Neuronal stem cell (in vitro differentiated cells): ENCODE results near the gene HIP1R.

ENCODE experiments used
- DNase-seq: peaks from one replicate; pipeline ENCODE4 v3.0.0-alpha.2; 2013; ENCODE audit warnings: low spot score
- H2AFZ ChIP-seq: one replicate; pipeline ENCODE4 v1.6.1; 2013; ENCODE audit warnings: mild to moderate bottlenecking, low read length, inconsistent platforms
- H2AK5ac ChIP-seq: 2 replicates; pipeline ENCODE4 v1.6.1; 2013; ENCODE audit warnings: low read depth, mild to moderate bottlenecking, inconsistent platforms, low read length, moderate library complexity, mixed read lengths
- H2BK120ac ChIP-seq: 2 replicates; pipeline ENCODE4 v1.6.1; 2013; ENCODE audit warnings: low read depth, mild to moderate bottlenecking, inconsistent platforms, low read length, moderate library complexity, mixed read lengths
- H2BK12ac ChIP-seq: one replicate; pipeline ENCODE4 v1.6.1; 2013; ENCODE audit warnings: low read length, inconsistent platforms
- H2BK15ac ChIP-seq: 2 replicates; pipeline ENCODE4 v1.6.1; 2013; ENCODE audit warnings: mild to moderate bottlenecking, low read length, inconsistent platforms, mixed read lengths
- H2BK5ac ChIP-seq: one replicate; pipeline ENCODE4 v1.6.1; 2013; ENCODE audit warnings: inconsistent platforms, mild to moderate bottlenecking, low read length, moderate library complexity
- H3K14ac ChIP-seq: one replicate; pipeline ENCODE4 v1.6.1; 2013; ENCODE audit warnings: low read length, inconsistent platforms
- H3K18ac ChIP-seq: 2 replicates; pipeline ENCODE4 v1.6.1; 2013; ENCODE audit warnings: low read length, inconsistent platforms
- H3K23ac ChIP-seq: 2 replicates; pipeline ENCODE4 v1.6.1; 2013; ENCODE audit warnings: low read depth, mild to moderate bottlenecking, mixed read lengths, low read length, inconsistent platforms; ENCODE audit not compliant: poor library complexity
- H3K27ac ChIP-seq: replicated peaks from 3 replicates; pipeline ENCODE4 v1.5.1; 2013; ENCODE audit warnings: low read length, inconsistent platforms
- H3K27me3 ChIP-seq, 3 experiments: 2 replicates each; pipeline ENCODE4 v1.6.1; 2013; ENCODE audit warnings: low read length in 3 of 3, mild to moderate bottlenecking in 2 of 3, inconsistent platforms in 1 of 3, low read depth in 1 of 3, mixed read lengths in 1 of 3, moderate library complexity in 1 of 3; ENCODE audit not compliant: control insufficient read depth in 3 of 3, insufficient read depth in 3 of 3
- H3K36me3 ChIP-seq, 2 donors: replicated peaks in 1 of 2; 2 replicates each; pipeline ENCODE4 v1.6.1; 2013; ENCODE audit warnings: low read length in 2 of 2; ENCODE audit not compliant: control insufficient read depth in 2 of 2, insufficient read depth in 2 of 2
- H3K4ac ChIP-seq: 2 replicates; pipeline ENCODE4 v1.6.1; 2013; ENCODE audit warnings: inconsistent platforms, mild to moderate bottlenecking, low read length, moderate library complexity
- H3K4me1 ChIP-seq, 2 donors: 1 replicate in 1 of 2; 2 replicates in 1 of 2; pipeline ENCODE4 v1.6.1; 2013; ENCODE audit warnings: low read length in 2 of 2, low read depth in 1 of 2; ENCODE audit not compliant: control insufficient read depth in 2 of 2, insufficient read depth in 1 of 2
- H3K4me2 ChIP-seq: one replicate; pipeline ENCODE4 v1.6.1; 2013; ENCODE audit warnings: mild to moderate bottlenecking, low read length, inconsistent platforms; ENCODE audit not compliant: insufficient read depth, poor library complexity, severe bottlenecking
- H3K4me3 ChIP-seq, 2 donors: 2 replicates each; pipeline ENCODE4 v1.5.1; 2013; ENCODE audit warnings: low read length in 2 of 2, mild to moderate bottlenecking in 2 of 2, inconsistent platforms in 1 of 2, moderate library complexity in 1 of 2
- H3K79me1 ChIP-seq: one replicate; pipeline ENCODE4 v1.6.1; 2013; ENCODE audit warnings: low read depth, mild to moderate bottlenecking, inconsistent platforms, low read length, moderate library complexity
- H3K9ac ChIP-seq: one replicate; pipeline ENCODE4 v1.6.1; 2013; ENCODE audit warnings: mild to moderate bottlenecking, low read depth, low read length, inconsistent platforms; ENCODE audit not compliant: poor library complexity
- H3K9me3 ChIP-seq, 2 donors: replicated peaks in 1 of 2; 2 replicates each; pipeline versions ENCODE3 to v1.6.1; 2013; ENCODE audit warnings: low read length in 2 of 2, mild to moderate bottlenecking in 2 of 2, inconsistent platforms in 1 of 2, low read depth in 1 of 2, mixed read lengths in 1 of 2, moderate library complexity in 1 of 2; ENCODE audit not compliant: control insufficient read depth in 2 of 2, insufficient read depth in 1 of 2
- H4K8ac ChIP-seq: one replicate; pipeline ENCODE4 v1.6.1; 2013; ENCODE audit warnings: low read depth, mild to moderate bottlenecking, inconsistent platforms, low read length, moderate library complexity
- H4K91ac ChIP-seq: one replicate; pipeline ENCODE4 v1.6.1; 2013; ENCODE audit warnings: low read length, low read depth, mild to moderate bottlenecking, inconsistent platforms; ENCODE audit not compliant: poor library complexity
- WGBS, 2 donors: extraction: QIAGEN DNeasy Blood & Tissue Kit; methylation state at CpG; one replicate each; pipeline ENCODE4 v1.1.7; 2013; ENCODE audit warnings: missing lambda C conversion rate in 2 of 2, mixed read lengths in 1 of 2; ENCODE audit not compliant: insufficient read length in 2 of 2, insufficient replicate concordance in 1 of 2; ENCODE audit errors: extremely low coverage in 2 of 2; 5-methylcytosine and 5-hydroxymethylcytosine counted together

HIP1R gene

GRCh38 chr12:122789637-122790036, 45.6 kb upstream of the HIP1R start:
- no peak overlapping the region for H4K91ac ChIP-seq
- no peaks in the 10 kb centered on the region for H3K79me1 ChIP-seq
- no peak overlapping the region for H3K23ac ChIP-seq
- no peak overlapping the region for H3K14ac ChIP-seq
- H2BK12ac ChIP-seq: no peak overlapping the region
- H2AK5ac ChIP-seq: no peak overlapping the region
- no peak overlapping the region for H2AFZ ChIP-seq
- H2BK5ac ChIP-seq: no peak overlapping the region
- no peaks in the 10 kb centered on the region for H3K9me3 ChIP-seq
- H3K4me2 ChIP-seq: no peak overlapping the region
- H3K4me3 ChIP-seq: no peak overlapping the region
- H3K27ac ChIP-seq: no peak overlapping the region
- DNase-seq: no peak
- no peak overlapping the region for H4K8ac ChIP-seq
- no peak overlapping the region for H3K18ac ChIP-seq
- no peaks in the 10 kb centered on the region for H3K27me3 ChIP-seq
- no peak overlapping the region for H3K9ac ChIP-seq
- WGBS, 2 donors: no CpG with 5 or more reads among the region's 5 CpGs
- H2BK15ac ChIP-seq: no peak overlapping the region
- H3K4ac ChIP-seq: no peak overlapping the region
- no peaks in the 10 kb centered on the region for H3K36me3 ChIP-seq
- peaks cover 0 to 4% of the 10 kb centered on the region in 2 donors for H3K4me1 ChIP-seq
- H2BK120ac ChIP-seq: no peak overlapping the region

GRCh38 chr12:122790393-122791075, 44.7 kb upstream of the HIP1R start:
- Histone ChIP-seq H3K4me2 (no peak overlapping the region), H2AK5ac (no peak overlapping the region), H3K4ac (no peak overlapping the region), H3K36me3 (no peaks in the 10 kb centered on the region), H3K4me1 (peaks cover 0 to 4% of the 10 kb centered on the region in 2 donors), H3K4me3 (no peak overlapping the region), H3K23ac (no peak overlapping the region), H2BK120ac (no peak overlapping the region), H4K91ac (no peak overlapping the region), H2AFZ (no peak overlapping the region), H3K18ac (no peak overlapping the region), H3K9ac (no peak overlapping the region), H3K14ac (no peak overlapping the region), H4K8ac (no peak overlapping the region), H3K27ac (no peak overlapping the region), H2BK15ac (no peak overlapping the region), H3K9me3 (no peaks in the 10 kb centered on the region), H3K79me1 (no peaks in the 10 kb centered on the region), H2BK5ac (no peak overlapping the region), H2BK12ac (no peak overlapping the region), H3K27me3 (no peaks in the 10 kb centered on the region)
- no peak for DNase-seq
- WGBS, 2 donors: no CpG with 5 or more reads among the region's 5 CpGs

DNA sequence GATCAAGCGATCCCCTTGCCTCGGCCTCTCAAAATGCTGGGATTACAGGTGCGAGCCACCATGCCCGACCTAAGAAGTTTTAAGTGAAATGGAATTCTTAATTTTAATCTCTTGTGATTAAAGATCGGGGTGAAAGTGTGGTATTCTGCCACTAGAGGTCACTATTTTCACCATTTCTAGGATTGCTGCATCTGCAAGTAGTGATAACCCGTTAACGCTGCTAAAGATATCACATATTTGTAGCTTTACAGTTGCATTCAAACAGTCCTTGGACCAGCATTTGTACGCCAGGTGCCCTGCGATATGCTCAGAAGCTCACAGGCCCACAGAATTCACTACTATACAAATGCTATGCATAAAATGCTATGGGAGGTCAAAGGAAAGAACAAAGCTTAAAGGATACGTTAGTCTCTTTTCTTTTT, 41.6 kb upstream of the HIP1R start:
- no peak overlapping the region for H3K4me2 ChIP-seq
- H2BK5ac ChIP-seq: no peak overlapping the region
- H3K36me3 ChIP-seq: no peaks in the 10 kb centered on the region
- H3K9me3 ChIP-seq: no peaks in the 10 kb centered on the region
- H3K4ac ChIP-seq: no peak overlapping the region
- peak overlapping the region; percentile 66 for H2AFZ ChIP-seq
- no peak overlapping the region for H3K14ac ChIP-seq
- H2BK120ac ChIP-seq: no peak overlapping the region
- no peak overlapping the region for H3K23ac ChIP-seq
- H3K18ac ChIP-seq: no peak overlapping the region
- peak; percentile 51 for DNase-seq
- WGBS, 2 donors: no CpG with 5 or more reads among the region's 10 CpGs
- no peak overlapping the region for H2AK5ac ChIP-seq
- H3K9ac ChIP-seq: no peak overlapping the region
- H3K27me3 ChIP-seq: no peaks in the 10 kb centered on the region
- no peaks in the 10 kb centered on the region for H3K79me1 ChIP-seq
- peaks cover 0 to 4% of the 10 kb centered on the region in 2 donors for H3K4me1 ChIP-seq
- no peak overlapping the region for H2BK12ac ChIP-seq
- H3K27ac ChIP-seq: no peak overlapping the region
- H4K91ac ChIP-seq: no peak overlapping the region
- no peak overlapping the region for H3K4me3 ChIP-seq
- H2BK15ac ChIP-seq: no peak overlapping the region
- H4K8ac ChIP-seq: no peak overlapping the region

GRCh38 chr12:122795807-122796206, 39.5 kb upstream of the HIP1R start:
- no peaks in the 10 kb centered on the region for H3K9me3 ChIP-seq
- no peak overlapping the region for H3K18ac ChIP-seq
- H3K4me1 ChIP-seq: peaks cover 0 to under 1% of the 10 kb centered on the region in 2 donors
- no peak overlapping the region for H2BK5ac ChIP-seq
- no peak overlapping the region for H2AFZ ChIP-seq
- H4K91ac ChIP-seq: no peak overlapping the region
- H2BK120ac ChIP-seq: no peak overlapping the region
- H2AK5ac ChIP-seq: no peak overlapping the region
- H3K27me3 ChIP-seq: no peaks in the 10 kb centered on the region
- no peak overlapping the region for H3K9ac ChIP-seq
- no peak overlapping the region for H2BK15ac ChIP-seq
- no peaks in the 10 kb centered on the region for H3K79me1 ChIP-seq
- no peak overlapping the region for H3K4ac ChIP-seq
- H3K36me3 ChIP-seq: no peaks in the 10 kb centered on the region
- H3K14ac ChIP-seq: no peak overlapping the region
- H3K4me3 ChIP-seq: no peak overlapping the region
- no CpG with 5 or more reads among the region's 4 CpGs for WGBS, 2 donors
- H3K27ac ChIP-seq: no peak overlapping the region
- DNase-seq: no peak
- H2BK12ac ChIP-seq: no peak overlapping the region
- no peak overlapping the region for H3K23ac ChIP-seq
- no peak overlapping the region for H4K8ac ChIP-seq
- H3K4me2 ChIP-seq: no peak overlapping the region
